ENCODE data around the gene MVB12B.

MVB12B gene

GRCh38 chr9:126337729-126338372, 11.2 kb downstream of the MVB12B start:
- Histone ChIP-seq H3K4me1 (ENCODE audit: low read length) (no peaks in the 10 kb centered on the region), H3K27ac (ENCODE audit: low read length) (no peak overlapping the region), H3K9me3 (ENCODE audit: insufficient read depth, low read length) (no peaks in the 10 kb centered on the region), H3K4me3 (ENCODE audit: low read length) (no peak overlapping the region), H3K9ac (ENCODE audit: low read length) (no peak overlapping the region), H3K36me3 (replicated peaks; ENCODE audit: low read depth, low read length) (no peaks in the 10 kb centered on the region), H3K79me2 (ENCODE audit: low read length) (no peaks in the 10 kb centered on the region), H3K4me2 (ENCODE audit: low read length) (no peak overlapping the region), H4K20me1 (ENCODE audit: insufficient read depth, low read length) (no peaks in the 10 kb centered on the region; the same call in 1 of the 2 replicates), H3K27me3 (ENCODE audit: low read depth, low read length) (no peaks in the 10 kb centered on the region), H2AFZ (ENCODE audit: low read depth, low read length) (no peak overlapping the region)
- TF ChIP-seq EZH2phosphoT487 (IDR thresholded peaks at IDR 0.05; ENCODE audit: low read depth), result no peak
- no peak for TF ChIP-seq CTCF (IDR thresholded peaks at IDR 0.05; ENCODE audit: low read depth, low read length)

GRCh38 chr9:126338945-126339344, 12.3 kb downstream of the MVB12B start:
- TF ChIP-seq EZH2phosphoT487 (IDR thresholded peaks at IDR 0.05; ENCODE audit: low read depth) (no peak), CTCF (IDR thresholded peaks at IDR 0.05; ENCODE audit: low read depth, low read length) (no peak)

GRCh38 chr9:126341426-126341825, 14.8 kb downstream of the MVB12B start:
- no peaks in the 10 kb centered on the region for H3K9me3 ChIP-seq (ENCODE audit: insufficient read depth, low read length)
- no peak overlapping the region for H3K4me2 ChIP-seq (ENCODE audit: low read length)
- TF ChIP-seq EZH2phosphoT487 (IDR thresholded peaks at IDR 0.05; ENCODE audit: low read depth), result no peak
- TF ChIP-seq CTCF (IDR thresholded peaks at IDR 0.05; ENCODE audit: low read depth, low read length), result no peak
- H3K9ac ChIP-seq (ENCODE audit: low read length), result no peak overlapping the region
- H2AFZ ChIP-seq (ENCODE audit: low read depth, low read length), result no peak overlapping the region
- peaks cover 8% of the 10 kb centered on the region; the same call in 1 of the 2 replicates for H3K27me3 ChIP-seq (ENCODE audit: low read depth, low read length)
- H3K27ac ChIP-seq (ENCODE audit: low read length), result no peak overlapping the region
- no peak overlapping the region for H3K4me3 ChIP-seq (ENCODE audit: low read length)
- no peaks in the 10 kb centered on the region; the same call in 1 of the 2 replicates for H4K20me1 ChIP-seq (ENCODE audit: insufficient read depth, low read length)
- H3K79me2 ChIP-seq (ENCODE audit: low read length), result no peaks in the 10 kb centered on the region
- no peaks in the 10 kb centered on the region for H3K4me1 ChIP-seq (ENCODE audit: low read length)
- no peaks in the 10 kb centered on the region for H3K36me3 ChIP-seq (replicated peaks; ENCODE audit: low read depth, low read length)

More at GRCh38 chr9:126338945-126339344, 12.3 kb downstream of the MVB12B start:
- Histone ChIP-seq H3K9ac (ENCODE audit: low read length) (no peak overlapping the region), H3K4me3 (ENCODE audit: low read length) (no peak overlapping the region), H3K27ac (ENCODE audit: low read length) (no peak overlapping the region), H2AFZ (ENCODE audit: low read depth, low read length) (no peak overlapping the region), H3K27me3 (ENCODE audit: low read depth, low read length) (no peaks in the 10 kb centered on the region), H3K79me2 (ENCODE audit: low read length) (no peaks in the 10 kb centered on the region), H3K36me3 (replicated peaks; ENCODE audit: low read depth, low read length) (no peaks in the 10 kb centered on the region), H4K20me1 (ENCODE audit: insufficient read depth, low read length) (no peaks in the 10 kb centered on the region; the same call in 1 of the 2 replicates), H3K9me3 (ENCODE audit: insufficient read depth, low read length) (no peaks in the 10 kb centered on the region), H3K4me1 (ENCODE audit: low read length) (no peaks in the 10 kb centered on the region), H3K4me2 (ENCODE audit: low read length) (no peak overlapping the region)

GRCh38 chr9:126341902-126342301, 15.3 kb downstream of the MVB12B start:
- H3K27ac ChIP-seq (ENCODE audit: low read length), result no peak overlapping the region
- H3K9ac ChIP-seq (ENCODE audit: low read length), result no peak overlapping the region
- no peaks in the 10 kb centered on the region for H3K36me3 ChIP-seq (replicated peaks; ENCODE audit: low read depth, low read length)
- H3K9me3 ChIP-seq (ENCODE audit: insufficient read depth, low read length), result no peaks in the 10 kb centered on the region
- H3K27me3 ChIP-seq (ENCODE audit: low read depth, low read length), result peaks cover 10% of the 10 kb centered on the region; the same call in 1 of the 2 replicates
- H3K4me1 ChIP-seq (ENCODE audit: low read length), result peaks cover 5% of the 10 kb centered on the region
- H3K4me2 ChIP-seq (ENCODE audit: low read length), result no peak overlapping the region
- no peak overlapping the region for H2AFZ ChIP-seq (ENCODE audit: low read depth, low read length)
- H3K79me2 ChIP-seq (ENCODE audit: low read length), result no peaks in the 10 kb centered on the region
- TF ChIP-seq CTCF (IDR thresholded peaks at IDR 0.05; ENCODE audit: low read depth, low read length) (no peak), EZH2phosphoT487 (IDR thresholded peaks at IDR 0.05; ENCODE audit: low read depth) (no peak)
- no peaks in the 10 kb centered on the region; the same call in 1 of the 2 replicates for H4K20me1 ChIP-seq (ENCODE audit: insufficient read depth, low read length)
- H3K4me3 ChIP-seq (ENCODE audit: low read length), result no peak overlapping the region

Data from OCI-LY3 (cell line).